Measurements from ENCODE around the gene GUCY1A1. TPM values are rescaled to one million over a fixed set of nuclear protein-coding genes. Genes with fewer than 3 reads are reported as not detected.
"Not testable (repeated sequence)": the region's sequence is repeated elsewhere in the genome, so short reads cannot be mapped to it uniquely, and the experiment has no call there.

The GUCY1A1 gene
- total and polyA plus RNA-seq, 7 donors = 1.5 to 16.4 (median 6.8) TPM

DNA sequence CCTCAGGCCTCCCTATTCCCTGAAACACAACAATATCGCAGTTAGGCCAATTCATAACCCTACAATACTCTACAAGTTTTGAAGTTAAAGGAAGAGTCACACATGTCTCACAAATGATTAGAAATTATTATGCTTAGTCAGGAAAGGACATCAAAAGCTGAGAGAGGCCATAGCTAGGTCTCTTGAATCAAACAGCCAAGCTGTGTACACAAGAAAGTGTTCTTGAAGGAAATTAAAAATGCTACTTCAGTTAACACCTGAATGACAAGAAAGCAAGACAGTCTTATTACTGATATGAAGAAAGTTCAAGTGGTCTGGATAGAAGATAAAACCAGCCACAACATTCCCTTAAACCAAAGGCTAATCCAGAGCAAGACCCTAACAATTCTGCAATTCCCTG, 23.6 kb upstream of the GUCY1A1 start:
- no peaks in the 10 kb centered on the region for H3K9me3 ChIP-seq
- intact Hi-C loops (cut with DNase I) = no loop called here
- no peak overlapping the region for H3K27ac ChIP-seq
- no peak overlapping the region for H3K4me3 ChIP-seq
- TF ChIP-seq, protein P1, sequence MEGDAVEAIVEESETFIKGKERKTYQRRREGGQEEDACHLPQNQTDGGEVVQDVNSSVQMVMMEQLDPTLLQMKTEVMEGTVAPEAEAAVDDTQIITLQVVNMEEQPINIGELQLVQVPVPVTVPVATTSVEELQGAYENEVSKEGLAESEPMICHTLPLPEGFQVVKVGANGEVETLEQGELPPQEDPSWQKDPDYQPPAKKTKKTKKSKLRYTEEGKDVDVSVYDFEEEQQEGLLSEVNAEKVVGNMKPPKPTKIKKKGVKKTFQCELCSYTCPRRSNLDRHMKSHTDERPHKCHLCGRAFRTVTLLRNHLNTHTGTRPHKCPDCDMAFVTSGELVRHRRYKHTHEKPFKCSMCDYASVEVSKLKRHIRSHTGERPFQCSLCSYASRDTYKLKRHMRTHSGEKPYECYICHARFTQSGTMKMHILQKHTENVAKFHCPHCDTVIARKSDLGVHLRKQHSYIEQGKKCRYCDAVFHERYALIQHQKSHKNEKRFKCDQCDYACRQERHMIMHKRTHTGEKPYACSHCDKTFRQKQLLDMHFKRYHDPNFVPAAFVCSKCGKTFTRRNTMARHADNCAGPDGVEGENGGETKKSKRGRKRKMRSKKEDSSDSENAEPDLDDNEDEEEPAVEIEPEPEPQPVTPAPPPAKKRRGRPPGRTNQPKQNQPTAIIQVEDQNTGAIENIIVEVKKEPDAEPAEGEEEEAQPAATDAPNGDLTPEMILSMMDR (IDR thresholded peaks at IDR 0.05) = no peak
- no peak for ATAC-seq
- DNase-seq = no peak
- H3K36me3 ChIP-seq (ENCODE audit: insufficient read depth in 1 of 2, low read depth in 1 of 2) = no peaks in the 10 kb centered on the region
- no peaks in the 10 kb centered on the region for H3K27me3 ChIP-seq (ENCODE audit: insufficient read depth in 3 of 3, low read length in 2 of 3)
- no peaks in the 10 kb centered on the region for H3K4me1 ChIP-seq
- WGBS, 3 donors = 92 to 100% (median 97%) methylated on average over 1 of the region's 1 CpG

DNA sequence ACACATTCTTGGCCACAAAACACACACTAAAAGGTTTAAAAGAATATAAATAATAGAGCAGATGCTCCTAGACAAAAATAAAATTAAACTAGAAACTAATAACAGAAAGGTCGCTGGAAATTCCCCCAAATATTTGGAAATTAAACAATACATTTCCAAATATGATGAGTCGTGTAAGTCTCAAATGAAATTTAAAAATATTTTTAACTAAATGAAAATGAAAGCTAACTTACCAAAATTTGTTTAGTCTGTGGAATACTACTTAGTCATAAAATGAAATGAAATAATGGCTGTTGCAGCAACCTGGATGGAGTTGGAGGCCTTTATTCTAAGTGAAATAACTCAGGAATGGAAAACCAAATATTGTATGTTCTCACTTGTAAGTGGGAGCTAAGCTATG, 20.6 kb upstream of the GUCY1A1 start:
- ATAC-seq (no peak), DNase-seq (no peak)
- no peak overlapping the region for H3K27ac ChIP-seq
- WGBS, 3 donors = 78 to 87% (median 84%) methylated on average over 2 of the region's 2 CpGs
- TF ChIP-seq, protein P1 (IDR thresholded peaks at IDR 0.05) = no peak
- no peak overlapping the region for H3K4me3 ChIP-seq
- no peaks in the 10 kb centered on the region for H3K27me3 ChIP-seq (ENCODE audit: insufficient read depth in 3 of 3, low read length in 2 of 3)
- intact Hi-C loops (cut with DNase I) = no loop called here
- H3K9me3 ChIP-seq = no peaks in the 10 kb centered on the region
- H3K36me3 ChIP-seq (ENCODE audit: insufficient read depth in 1 of 2, low read depth in 1 of 2) = no peaks in the 10 kb centered on the region
- no peaks in the 10 kb centered on the region for H3K4me1 ChIP-seq

DNA sequence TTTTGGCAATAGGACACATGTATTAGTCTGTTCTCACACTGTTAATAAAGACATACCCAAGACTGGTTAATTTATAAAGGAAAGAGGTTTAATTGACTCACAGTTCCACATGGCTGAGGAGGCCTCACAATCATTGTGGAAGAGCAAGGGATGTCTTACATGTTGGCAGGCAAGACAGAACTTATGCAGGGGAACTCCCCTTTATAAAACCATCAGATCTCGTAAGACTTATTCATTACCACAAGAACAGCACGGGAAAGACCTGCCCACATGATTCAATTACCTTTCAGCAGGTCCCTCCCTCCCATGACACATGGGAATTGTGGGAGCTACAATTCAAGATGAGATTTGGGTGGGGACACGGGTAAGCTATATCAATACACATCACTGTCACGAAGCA, 15.9 kb upstream of the GUCY1A1 start:
- H3K27ac ChIP-seq; intact Hi-C loops (cut with DNase I); H3K27me3 ChIP-seq (ENCODE audit: insufficient read depth in 3 of 3, low read length in 2 of 3); H3K36me3 ChIP-seq (ENCODE audit: insufficient read depth in 1 of 2, low read depth in 1 of 2); H3K4me1 ChIP-seq; H3K9me3 ChIP-seq; H3K4me3 ChIP-seq; DNase-seq; ATAC-seq: not testable (repeated sequence)
- 84 to 87% (median 86%) methylated on average over 4 of the region's 4 CpGs for WGBS, 3 donors

DNA sequence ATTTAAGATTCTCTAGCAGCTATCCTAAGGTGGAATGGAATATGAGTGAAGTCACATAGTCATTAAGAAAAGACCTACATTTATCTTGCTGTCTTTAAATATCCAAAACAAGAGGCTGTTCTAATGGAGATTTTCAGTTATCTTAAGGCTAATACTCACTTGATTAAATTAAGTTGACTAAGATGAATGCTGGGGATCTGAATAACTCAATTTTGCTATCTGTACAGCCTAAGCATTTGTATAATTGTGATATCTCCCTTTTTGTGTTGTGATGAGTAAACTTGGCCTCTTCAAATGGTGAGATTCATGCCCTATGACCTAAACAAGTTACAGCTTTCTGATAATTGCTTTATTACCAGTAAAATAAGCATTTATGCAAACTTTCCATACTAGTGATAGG, 13.6 kb upstream of the GUCY1A1 start:
- Histone ChIP-seq H3K9me3 (no peaks in the 10 kb centered on the region), H3K4me1 (no peaks in the 10 kb centered on the region), H3K4me3 (no peak overlapping the region), H3K27me3 (ENCODE audit: insufficient read depth in 3 of 3, low read length in 2 of 3) (no peaks in the 10 kb centered on the region), H3K36me3 (ENCODE audit: insufficient read depth in 1 of 2, low read depth in 1 of 2) (no peaks in the 10 kb centered on the region), H3K27ac (no peak overlapping the region)
- intact Hi-C loops (cut with DNase I) = no loop called here
- TF ChIP-seq, protein P1 (IDR thresholded peaks at IDR 0.05) = no peak
- ATAC-seq (no peak), DNase-seq (no peak)

DNA sequence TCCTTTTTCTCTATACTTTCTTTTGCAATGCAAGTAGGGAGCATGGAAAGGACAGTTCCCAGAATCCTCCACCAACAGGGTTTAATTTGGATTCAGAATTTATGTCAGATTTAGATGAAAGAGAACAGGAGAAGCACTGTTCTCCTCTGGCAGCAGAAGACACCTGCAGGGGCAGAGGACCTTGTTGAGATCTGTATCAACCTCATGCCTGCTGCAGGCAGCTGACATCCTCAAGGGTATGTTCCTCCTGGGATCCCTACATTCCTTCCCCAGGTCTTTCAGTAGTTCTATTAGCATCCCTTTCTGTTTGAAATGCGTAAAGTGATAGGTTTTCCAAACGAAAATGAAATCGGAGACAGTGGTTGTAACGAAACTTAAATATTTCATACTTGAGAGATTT, 10.6 kb upstream of the GUCY1A1 start:
- Histone ChIP-seq H3K27me3 (ENCODE audit: insufficient read depth in 3 of 3, low read length in 2 of 3) (no peaks in the 10 kb centered on the region), H3K9me3 (no peaks in the 10 kb centered on the region), H3K4me3 (no peak overlapping the region), H3K27ac (no peak overlapping the region), H3K4me1 (no peaks in the 10 kb centered on the region), H3K36me3 (ENCODE audit: insufficient read depth in 1 of 2, low read depth in 1 of 2) (no peaks in the 10 kb centered on the region)
- ATAC-seq (no peak), DNase-seq (no peak)
- WGBS, 3 donors = 59 to 64% (median 61%) methylated on average over 4 of the region's 4 CpGs
- TF ChIP-seq, protein P1 (IDR thresholded peaks at IDR 0.05) = no peak
- intact Hi-C loops (cut with DNase I) = no loop called here
